Keratinocyte (primary cell): ENCODE results near the gene RRAD.

Experiments used
- CTCF ChIP-seq, 3 experiments: IDR thresholded peaks in 1 of 3; conservative IDR thresholded peaks in 1 of 3; optimal IDR thresholded peaks in 1 of 3; 2 replicates in 2 of 3; 3 replicates in 1 of 3; pipeline versions ENCODE3 to v1.5.1; 2011; ENCODE audit warnings: low read length in 3 of 3, mild to moderate bottlenecking in 3 of 3, moderate library complexity in 2 of 3, control low read depth in 1 of 3, inconsistent platforms in 1 of 3; ENCODE audit not compliant: insufficient read depth in 2 of 3; ENCODE audit errors: extremely low read depth in 1 of 3
- EZH2 ChIP-seq: IDR thresholded peaks from one replicate; pipeline ENCODE4 v1.6.1; 2012; ENCODE audit warnings: inconsistent platforms, mild to moderate bottlenecking, low read length, moderate library complexity

GRCh38 chr16:66954097-66954659, 28.8 kb upstream of the RRAD start:
- TF ChIP-seq CTCF (optimal IDR thresholded peaks at IDR 0.05 in 1 of 3, IDR thresholded peaks at IDR 0.05 in 1 of 3, conservative IDR thresholded peaks at IDR 0.05 in 1 of 3; ENCODE audit: extremely low read depth in 1 of 3, insufficient read depth in 2 of 3, low read length in 3 of 3) (peak; percentile 79 to 90 (median 86)), EZH2 (no peak)
